K562 (cell line): ENCODE results near the gene SETDB1. TPM values are rescaled to one million over a fixed set of nuclear protein-coding genes. Genes with fewer than 3 reads are reported as not detected.

Experiments
- ATAC-seq: fragments of 200-7000 bp; cut with Tn5 transposase; 3 replicates; pipeline ENCODE4 v1.9.1; 2020; ENCODE audit warnings: moderate library complexity
- BruUV-seq: library from RNA; stranded (reverse); fragments of 400-500 nt; replicated peaks from 2 replicates; lab custom pipeline; 2021; lab: Mats Ljungman, UMichigan
- CTCF ChIA-PET: fragments of 300-600 bp; formaldehyde crosslinking; extraction: SDS; loops from one replicate; lab custom pipeline; 2021; ENCODE audit warnings: low intra/inter-chr PET ratio; lab: Yijun Ruan, JAX
- POLR2A ChIA-PET: fragments of 300-600, 350-650 bp; sonication (Branson Sonifier 250); formaldehyde crosslinking; extraction: SDS; loops from one replicate; lab custom pipeline; 2021; ENCODE audit warnings: antibody characterized with exemption, inconsistent platforms; lab: Yijun Ruan, JAX
- DNase-seq, 4 experiments: peaks; one replicate each; pipeline versions ENCODE4 v3.0.0 to v3.0.0-alpha.2; 2011 to 2018; ENCODE audit warnings: low spot score in 3 of 4, mixed read lengths in 3 of 4; ENCODE audit errors: extremely low read depth in 1 of 4
- FAIRE-seq: peaks from 2 replicates; lab custom pipeline; 2011; peaks lifted over from hg19 to GRCh38; lab: Jason Lieb, UNC
- H2AFZ ChIP-seq: 2 replicates; pipeline ENCODE4 v1.6.0; 2011; ENCODE audit warnings: low read depth, low read length, control low read depth, inconsistent platforms
- H3K27ac ChIP-seq: fragments of 200-600 bp; 3 replicates; pipeline ENCODE4 v1.8.0; 2011; ENCODE audit warnings: low read depth, mild to moderate bottlenecking, control low read depth, inconsistent platforms, low read length, moderate library complexity, mixed read lengths; ENCODE audit errors: extremely low read depth
- H3K27me3 ChIP-seq, 2 experiments: fragments of 300-600 bp in 1 of 2; 2 replicates in 1 of 2; 3 replicates in 1 of 2; pipeline versions ENCODE4 v1.6.0 to v1.8.0; 2011; ENCODE audit warnings: inconsistent platforms in 2 of 2, low read length in 2 of 2, mild to moderate bottlenecking in 1 of 2, mixed read lengths in 1 of 2, moderate library complexity in 1 of 2; ENCODE audit not compliant: control insufficient read depth in 2 of 2, insufficient read depth in 2 of 2
- H3K36me3 ChIP-seq: fragments of 300-600 bp; 3 replicates; pipeline ENCODE4 v1.8.0; 2011; ENCODE audit warnings: mild to moderate bottlenecking, low read length, inconsistent platforms; ENCODE audit not compliant: control insufficient read depth, insufficient read depth
- H3K4me1 ChIP-seq, 2 experiments: fragments of 200-600 bp in 1 of 2; replicated peaks in 1 of 2; 2 replicates in 1 of 2; 3 replicates in 1 of 2; pipeline versions ENCODE4 v1.5.1 to v1.8.0; 2011; ENCODE audit warnings: inconsistent platforms in 2 of 2, low read length in 2 of 2, mild to moderate bottlenecking in 1 of 2, mixed read lengths in 1 of 2, moderate library complexity in 1 of 2; ENCODE audit not compliant: control insufficient read depth in 2 of 2, insufficient read depth in 2 of 2
- H3K4me2 ChIP-seq: 2 replicates; pipeline ENCODE4 v1.6.1; 2011; ENCODE audit warnings: low read length, control low read depth, inconsistent platforms, mixed read lengths; ENCODE audit not compliant: insufficient read depth
- H3K4me3 ChIP-seq: fragments of 200-600 bp; sonication (generic), shearing (Covaris generic); 2 replicates; pipeline ENCODE4 v1.5.1; 2016; ENCODE audit warnings: control low read depth, inconsistent platforms
- H3K79me2 ChIP-seq: fragments of 200-600 bp; 3 replicates; pipeline ENCODE4 v1.8.0; 2011; ENCODE audit warnings: low read length, inconsistent platforms; ENCODE audit not compliant: control insufficient read depth, insufficient read depth
- H3K9ac ChIP-seq, 2 experiments: 2 replicates each; pipeline versions ENCODE4 v1.6.0 to v1.6.1; 2011; ENCODE audit warnings: low read depth in 2 of 2, low read length in 2 of 2, control low read depth in 1 of 2, inconsistent platforms in 1 of 2, mild to moderate bottlenecking in 1 of 2, mixed read lengths in 1 of 2; ENCODE audit not compliant: insufficient read depth in 1 of 2
- H3K9me1 ChIP-seq: one replicate; pipeline ENCODE4 v1.6.0; 2011; ENCODE audit warnings: inconsistent platforms, mild to moderate bottlenecking, low read length, moderate library complexity; ENCODE audit not compliant: control insufficient read depth, insufficient read depth
- H3K9me3 ChIP-seq: replicated peaks from 2 replicates; pipeline ENCODE4 v1.5.1; 2011; ENCODE audit warnings: low read depth, low read length, inconsistent platforms; ENCODE audit not compliant: control insufficient read depth, insufficient read depth
- H4K20me1 ChIP-seq: replicated peaks from 2 replicates; pipeline ENCODE4 v1.6.1; 2011; ENCODE audit warnings: low read length, inconsistent platforms, mixed read lengths; ENCODE audit not compliant: control insufficient read depth, insufficient read depth
- CHD2 ChIP-seq: IDR thresholded peaks from 2 replicates; pipeline ENCODE4 v1.6.1; 2011; ENCODE audit warnings: low read depth, low read length
- ESRRA ChIP-seq: fragments of 450-650 bp; IDR thresholded peaks from 2 replicates; pipeline ENCODE4 v1.6.1; 2014; ENCODE audit warnings: low read depth, mild to moderate bottlenecking, moderate library complexity, borderline replicate concordance
- FOXM1 ChIP-seq, 2 experiments: fragments of 450-650 bp in 1 of 2; sonication (generic) in 1 of 2; formaldehyde crosslinking in 1 of 2; IDR thresholded peaks; 2 replicates each; pipeline versions ENCODE4 v1.6.1 to v1.9.0; 2017 to 2022; ENCODE audit warnings: low read depth in 2 of 2, mild to moderate bottlenecking in 2 of 2, missing genetic modification reagents in 1 of 2, moderate library complexity in 1 of 2
- HDAC2 ChIP-seq: fragments of 450-650 bp; IDR thresholded peaks from 2 replicates; pipeline ENCODE4 v1.6.1; 2016; ENCODE audit warnings: mild to moderate bottlenecking
- JUN ChIP-seq, 2 experiments: sonication (generic) in 1 of 2; formaldehyde crosslinking in 1 of 2; IDR thresholded peaks; 2 replicates each; pipeline versions ENCODE4 v1.6.1 to v1.8.0; 2012 to 2022; ENCODE audit warnings: borderline replicate concordance in 2 of 2, mild to moderate bottlenecking in 2 of 2, improper control_type of control experiment in 1 of 2, low read depth in 1 of 2, low read length in 1 of 2, missing genetic modification reagents in 1 of 2
- NFYB ChIP-seq: IDR thresholded peaks from 2 replicates; pipeline ENCODE4 v1.6.1; 2011; ENCODE audit warnings: mild to moderate bottlenecking, moderate library complexity; ENCODE audit not compliant: insufficient read length; ENCODE audit errors: extremely low read depth
- XRCC4 ChIP-seq: IDR thresholded peaks from one replicate; pipeline ENCODE4 v1.6.1; 2011; ENCODE audit not compliant: insufficient read depth, insufficient read length; ENCODE audit errors: extremely low read depth
- ZBED1 ChIP-seq: IDR thresholded peaks from 2 replicates; pipeline ENCODE4 v1.6.1; 2014
- ZNF121 ChIP-seq: sonication (generic); formaldehyde crosslinking; conservative IDR thresholded peaks from 2 replicates; pipeline ENCODE4 v1.8.0; 2022; ENCODE audit warnings: missing genetic modification reagents
- ZNF133 ChIP-seq: fragments of 250-450 bp; sonication (Bioruptor Pico); IDR thresholded peaks from 2 replicates; pipeline ENCODE4 v1.4.0; 2020; ENCODE audit warnings: mild to moderate bottlenecking
- ZNF140 ChIP-seq: fragments of 250-450 bp; sonication (Bioruptor Pico); IDR thresholded peaks from 2 replicates; pipeline ENCODE4 v1.8.0; 2021; ENCODE audit warnings: moderate library complexity, mild to moderate bottlenecking, inconsistent platforms
- WGBS: fragments of 100-300 bp; shearing (Covaris generic); methylation state at CpG from one replicate; pipeline ENCODE4 v1.1.6; 2016; ENCODE audit warnings: low coverage, mixed read lengths; ENCODE audit not compliant: insufficient coverage; ENCODE audit errors: missing lambda C conversion rate; 5-methylcytosine and 5-hydroxymethylcytosine counted together
- in situ Hi-C: fragments of 300-500 bp; cut with MboI; formaldehyde crosslinking; loops from 4 replicates; pipeline ENCODE4 v1.15.0; 2018; ENCODE audit warnings: inconsistent platforms, mixed read lengths
- intact Hi-C: fragments of 100-400 bp; cut with micrococcal nuclease; formaldehyde crosslinking; loops from 2 replicates; pipeline ENCODE4 v1.14.2; 2022
- polyA plus RNA-seq, 8 experiments: library from polyadenylated mRNA; depleted of rRNA in 4 of 8; stranded (reverse) in 5 of 8; unstranded in 3 of 8; fragments of >200 nt; fragmentation: Nextera tagmentation in 2 of 8; fragmentation: Illumina TruSeq in 1 of 8; extraction: Ambion mirVana in 2 of 8; extraction: Trizol in 1 of 8; gene quantifications; 2 replicates each; pipeline versions ENCODE4 v1.2.1 to v1.2.3, GENCODE V29; 2011 to 2014; ENCODE audit warnings: inconsistent platforms in 1 of 8, missing spikeins in 1 of 8
- total RNA-seq, 7 experiments: library from RNA; depleted of rRNA in 6 of 7; stranded (reverse); fragments of >200 nt in 6 of 7; fragmentation: Illumina TruSeq in 2 of 7; extraction: Trizol in 2 of 7; gene quantifications; 2 replicates each; pipeline versions ENCODE4 v1.2.1 to v1.2.3, GENCODE V29; 2011 to 2021; ENCODE audit warnings: low replicate concordance in 1 of 7
- TF ChIP-seq, protein P1 (sequence below): fragments of 450-650 bp; IDR thresholded peaks from 2 replicates; pipeline ENCODE4 v1.7.1; 2018; ENCODE audit warnings: mild to moderate bottlenecking, low read depth; ENCODE audit not compliant: partially characterized antibody
- TF ChIP-seq, protein P2 (sequence below): fragments of 450-650 bp; formaldehyde crosslinking; IDR thresholded peaks from 2 replicates; pipeline ENCODE4 v1.4.0; 2020; ENCODE audit warnings: mild to moderate bottlenecking, mixed read lengths
- TF ChIP-seq, protein P3 (sequence below): fragments of 450-650 bp; IDR thresholded peaks from 2 replicates; pipeline ENCODE4 v1.6.1; 2016

SETDB1 gene
- total and polyA plus RNA-seq, 9 of the 15 experiments (the other 6 are each of a cell fraction or from before 2014, with no cell fraction given): 21.5 to 64.4 (median 42.0) TPM

DNA sequence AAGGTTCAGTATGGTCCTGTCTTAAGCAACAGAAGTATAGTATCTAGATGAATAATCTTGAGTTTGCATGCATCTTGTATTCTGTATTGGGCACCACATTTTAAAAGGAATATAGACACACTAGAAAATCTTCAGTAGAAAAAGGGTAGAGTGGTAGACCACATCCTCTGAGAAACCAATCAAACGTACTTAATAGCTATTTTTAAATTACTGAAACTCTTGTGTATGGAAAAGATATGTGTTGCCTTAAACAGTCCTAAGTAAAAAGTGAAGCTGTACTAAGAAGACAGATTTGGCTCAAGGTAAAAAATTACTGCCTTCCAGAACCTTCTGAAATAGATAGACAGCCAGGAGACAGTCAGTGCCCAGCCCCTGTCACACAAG, 36.1 kb upstream of the SETDB1 start (continued):
- TF ChIP-seq, protein P1, sequence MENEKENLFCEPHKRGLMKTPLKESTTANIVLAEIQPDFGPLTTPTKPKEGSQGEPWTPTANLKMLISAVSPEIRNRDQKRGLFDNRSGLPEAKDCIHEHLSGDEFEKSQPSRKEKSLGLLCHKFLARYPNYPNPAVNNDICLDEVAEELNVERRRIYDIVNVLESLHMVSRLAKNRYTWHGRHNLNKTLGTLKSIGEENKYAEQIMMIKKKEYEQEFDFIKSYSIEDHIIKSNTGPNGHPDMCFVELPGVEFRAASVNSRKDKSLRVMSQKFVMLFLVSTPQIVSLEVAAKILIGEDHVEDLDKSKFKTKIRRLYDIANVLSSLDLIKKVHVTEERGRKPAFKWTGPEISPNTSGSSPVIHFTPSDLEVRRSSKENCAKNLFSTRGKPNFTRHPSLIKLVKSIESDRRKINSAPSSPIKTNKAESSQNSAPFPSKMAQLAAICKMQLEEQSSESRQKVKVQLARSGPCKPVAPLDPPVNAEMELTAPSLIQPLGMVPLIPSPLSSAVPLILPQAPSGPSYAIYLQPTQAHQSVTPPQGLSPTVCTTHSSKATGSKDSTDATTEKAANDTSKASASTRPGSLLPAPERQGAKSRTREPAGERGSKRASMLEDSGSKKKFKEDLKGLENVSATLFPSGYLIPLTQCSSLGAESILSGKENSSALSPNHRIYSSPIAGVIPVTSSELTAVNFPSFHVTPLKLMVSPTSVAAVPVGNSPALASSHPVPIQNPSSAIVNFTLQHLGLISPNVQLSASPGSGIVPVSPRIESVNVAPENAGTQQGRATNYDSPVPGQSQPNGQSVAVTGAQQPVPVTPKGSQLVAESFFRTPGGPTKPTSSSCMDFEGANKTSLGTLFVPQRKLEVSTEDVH: no peak
- TF ChIP-seq, protein P2, sequence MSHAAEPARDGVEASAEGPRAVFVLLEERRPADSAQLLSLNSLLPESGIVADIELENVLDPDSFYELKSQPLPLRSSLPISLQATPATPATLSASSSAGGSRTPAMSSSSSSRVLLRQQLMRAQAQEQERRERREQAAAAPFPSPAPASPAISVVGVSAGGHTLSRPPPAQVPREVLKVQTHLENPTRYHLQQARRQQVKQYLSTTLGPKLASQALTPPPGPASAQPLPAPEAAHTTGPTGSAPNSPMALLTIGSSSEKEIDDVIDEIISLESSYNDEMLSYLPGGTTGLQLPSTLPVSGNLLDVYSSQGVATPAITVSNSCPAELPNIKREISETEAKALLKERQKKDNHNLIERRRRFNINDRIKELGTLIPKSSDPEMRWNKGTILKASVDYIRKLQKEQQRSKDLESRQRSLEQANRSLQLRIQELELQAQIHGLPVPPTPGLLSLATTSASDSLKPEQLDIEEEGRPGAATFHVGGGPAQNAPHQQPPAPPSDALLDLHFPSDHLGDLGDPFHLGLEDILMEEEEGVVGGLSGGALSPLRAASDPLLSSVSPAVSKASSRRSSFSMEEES (CRISPR knock-in tag): no peak
- no peak for TF ChIP-seq CHD2

DNA sequence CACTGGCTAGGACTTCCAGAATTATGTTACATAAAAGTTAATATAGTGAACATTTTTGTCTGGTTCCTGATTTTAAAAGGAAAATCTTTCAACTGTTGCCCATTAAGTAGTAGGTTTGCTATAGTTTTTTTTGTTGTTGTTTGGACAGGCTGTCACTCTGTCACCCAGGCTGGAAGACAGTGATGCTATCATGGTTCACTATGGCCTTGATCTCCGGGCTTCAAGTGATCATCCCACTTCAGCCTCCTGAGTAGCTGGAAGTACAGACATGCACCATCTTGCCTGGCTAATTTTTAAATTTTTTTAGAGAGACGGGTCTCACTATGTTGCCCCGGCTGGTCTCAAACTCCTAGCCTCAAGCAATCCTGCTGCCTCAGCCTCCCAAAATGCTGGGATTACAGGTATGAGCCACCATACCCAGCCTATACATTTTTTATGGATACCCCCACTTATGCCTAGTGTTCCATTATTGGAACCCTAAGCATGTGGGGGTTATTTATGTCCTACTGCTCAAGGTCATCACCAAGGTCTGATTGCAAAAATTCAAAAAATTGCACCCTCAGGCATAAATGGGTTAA, 32.7 kb upstream of the SETDB1 start:
- intact Hi-C loops: no loop called here
- POLR2A ChIA-PET: interaction anchor here (1.0 to 1.2 kb wide), 2 partner anchors 10 to 17 kb away, joined by 3 to 6 read pairs; partner anchors contain the start of gene ARNT
- CTCF ChIA-PET: no interaction called here

More for the DNA sequence above, 32.7 kb upstream of the SETDB1 start:
- Histone ChIP-seq H3K9me3 (no peaks in the 10 kb centered on the region), H3K9me1 (no peaks in the 10 kb centered on the region), H3K27me3 (no peaks in the 10 kb centered on the region), H3K36me3 (no peaks in the 10 kb centered on the region), H3K4me3 (no peak overlapping the region), H4K20me1 (no peaks in the 10 kb centered on the region), H3K27ac (no peak overlapping the region), H3K9ac (no peak overlapping the region), H3K4me1 (no peaks in the 10 kb centered on the region), H3K4me2 (no peak overlapping the region), H3K79me2 (no peaks in the 10 kb centered on the region), H2AFZ (peak overlapping the region; percentile 52; the same call in 1 of the 2 replicates)
- DNase-seq (no peak), ATAC-seq (no peak), FAIRE-seq (peak; percentile 54)
- in situ Hi-C loops: no loop called here
- BruUV-seq: no TSS peak
- 56% methylated on average over 3 of the region's 3 CpGs for whole genome bisulfite sequencing
- TF ChIP-seq ZNF140 (CRISPR knock-in tag) (no peak), HDAC2 (no peak), JUN (IDR thresholded peaks at IDR 0.05; ENCODE audit: borderline replicate concordance, low read depth, low read length) (no peak), JUN (CRISPR knock-in tag; IDR thresholded peaks at IDR 0.05; ENCODE audit: borderline replicate concordance) (no peak), ZBED1 (no peak), NFYB (no peak), ESRRA (0 out of 2 replicates have a peak, but pooled peaks have one; percentile 24), ZNF121 (CRISPR knock-in tag) (peak; percentile 72; the same call in 1 of the 2 replicates), ZNF133 (CRISPR knock-in tag) (no peak), XRCC4 (no peak), FOXM1 (IDR thresholded peaks at IDR 0.05; ENCODE audit: low read depth) (no peak), FOXM1 (CRISPR knock-in tag; IDR thresholded peaks at IDR 0.05; ENCODE audit: low read depth) (no peak)
- TF ChIP-seq, protein P3, sequence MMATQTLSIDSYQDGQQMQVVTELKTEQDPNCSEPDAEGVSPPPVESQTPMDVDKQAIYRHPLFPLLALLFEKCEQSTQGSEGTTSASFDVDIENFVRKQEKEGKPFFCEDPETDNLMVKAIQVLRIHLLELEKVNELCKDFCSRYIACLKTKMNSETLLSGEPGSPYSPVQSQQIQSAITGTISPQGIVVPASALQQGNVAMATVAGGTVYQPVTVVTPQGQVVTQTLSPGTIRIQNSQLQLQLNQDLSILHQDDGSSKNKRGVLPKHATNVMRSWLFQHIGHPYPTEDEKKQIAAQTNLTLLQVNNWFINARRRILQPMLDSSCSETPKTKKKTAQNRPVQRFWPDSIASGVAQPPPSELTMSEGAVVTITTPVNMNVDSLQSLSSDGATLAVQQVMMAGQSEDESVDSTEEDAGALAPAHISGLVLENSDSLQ: peak; percentile 38
